Activated CD4-positive, alpha-beta T cell treated with anti-CD3 and anti-CD28 coated beads, Interleukin-2, amount 10 ng/mL, durations not matched to agents 24 days and 14 days (primary cell): ENCODE results near the gene EPHA6. TPM values are rescaled to one million over a fixed set of nuclear protein-coding genes. Genes with fewer than 3 reads are reported as not detected.
"Not testable (repeated sequence)": the region's sequence is repeated elsewhere in the genome, so short reads cannot be mapped to it uniquely, and the experiment has no call there.

ENCODE experiments used
- DNase-seq: peaks from one replicate; pipeline ENCODE4 v3.0.0; 2022
- H3K27ac Mint-ChIP-seq: one replicate; pipeline ENCODE4 v1.8.0; 2022; ENCODE audit warnings: mild to moderate bottlenecking, mixed read lengths
- H3K27me3 Mint-ChIP-seq: one replicate; pipeline ENCODE4 v1.8.0; 2022; ENCODE audit warnings: mixed read lengths
- H3K36me3 Mint-ChIP-seq: one replicate; pipeline ENCODE4 v1.8.0; 2022; ENCODE audit warnings: low read depth, mild to moderate bottlenecking, mixed read lengths
- H3K4me1 Mint-ChIP-seq: one replicate; pipeline ENCODE4 v1.8.0; 2021; ENCODE audit warnings: mixed read lengths
- H3K4me3 Mint-ChIP-seq: one replicate; pipeline ENCODE4 v1.8.0; 2022; ENCODE audit warnings: mild to moderate bottlenecking, moderate library complexity, mixed read lengths
- H3K9me3 Mint-ChIP-seq: one replicate; pipeline ENCODE4 v1.8.0; 2021; ENCODE audit warnings: mixed read lengths
- intact Hi-C: fragments of 100-400 bp; cut with micrococcal nuclease; formaldehyde crosslinking; loops from one replicate; pipeline ENCODE4 v1.15.1; 2023
- total RNA-seq: library from RNA; stranded (reverse); gene quantifications from 2 replicates; pipeline ENCODE4 v1.2.3, GENCODE V29; 2022

EPHA6 gene
- total RNA-seq, 1 donor from 2014 or later, result not detected

GRCh38 chr3:96852849-96853248, 38.5 kb downstream of the EPHA6 start:
- no peak for DNase-seq
- intact Hi-C loops, result no loop called here
- Mint-ChIP-seq H3K4me1 (no peaks in the 10 kb centered on the region), H3K36me3 (no peaks in the 10 kb centered on the region), H3K4me3 (no peak overlapping the region), H3K27ac (no peak overlapping the region), H3K9me3 (no peaks in the 10 kb centered on the region), H3K27me3 (no peaks in the 10 kb centered on the region)

- Mint-ChIP-seq H3K4me3 (no peak overlapping the region), H3K4me1 (no peaks in the 10 kb centered on the region), H3K27ac (no peak overlapping the region), H3K36me3 (no peaks in the 10 kb centered on the region), H3K9me3 (no peaks in the 10 kb centered on the region), H3K27me3 (no peaks in the 10 kb centered on the region)
- intact Hi-C loops, result loop anchor here (5.0 kb wide), 1 partner anchor 856 kb away; no protein-coding TSS in a partner anchor
- no peak for DNase-seq
Observed at GRCh38 chr3:96860882-96861281, 46.5 kb downstream of the EPHA6 start.

- Mint-ChIP-seq H3K27me3 (no peaks in the 10 kb centered on the region), H3K4me1 (no peaks in the 10 kb centered on the region), H3K4me3 (no peak overlapping the region), H3K36me3 (no peaks in the 10 kb centered on the region), H3K9me3 (no peaks in the 10 kb centered on the region), H3K27ac (no peak overlapping the region)
- no peak for DNase-seq
- intact Hi-C loops, result loop anchor here (5.0 kb wide), 1 partner anchor 854 kb away; no protein-coding TSS in a partner anchor
Observed at GRCh38 chr3:96863129-96863740, 48.8 kb downstream of the EPHA6 start.

- Mint-ChIP-seq H3K4me3 (no peak overlapping the region), H3K27ac (no peak overlapping the region), H3K4me1 (no peaks in the 10 kb centered on the region), H3K9me3 (no peaks in the 10 kb centered on the region), H3K27me3 (no peaks in the 10 kb centered on the region), H3K36me3 (no peaks in the 10 kb centered on the region)
- no peak for DNase-seq
- intact Hi-C loops, result no loop called here
Observed at GRCh38 chr3:96865605-96866004, 51.2 kb downstream of the EPHA6 start.

- Mint-ChIP-seq H3K27me3 (no peaks in the 10 kb centered on the region), H3K36me3 (no peaks in the 10 kb centered on the region)
- intact Hi-C loops, result no loop called here
Observed at GRCh38 chr3:96869316-96869715, 54.9 kb downstream of the EPHA6 start.

GRCh38 chr3:96877510-96877909, 63.1 kb downstream of the EPHA6 start:
- Mint-ChIP-seq H3K27ac (no peak overlapping the region), H3K9me3 (no peaks in the 10 kb centered on the region), H3K4me3 (no peak overlapping the region), H3K27me3 (no peaks in the 10 kb centered on the region), H3K4me1 (no peaks in the 10 kb centered on the region), H3K36me3 (no peaks in the 10 kb centered on the region)
- intact Hi-C loops, result no loop called here
- DNase-seq, result no peak

More at GRCh38 chr3:96869316-96869715, 54.9 kb downstream of the EPHA6 start:
- Mint-ChIP-seq H3K4me1 (no peaks in the 10 kb centered on the region), H3K4me3 (no peak overlapping the region), H3K9me3 (no peaks in the 10 kb centered on the region), H3K27ac (no peak overlapping the region)
- no peak for DNase-seq

GRCh38 chr3:96900031-96900430, 85.6 kb downstream of the EPHA6 start:
- intact Hi-C loops, result no loop called here
- H3K27ac Mint-ChIP-seq, result no peak overlapping the region
- H3K36me3 Mint-ChIP-seq, result no peaks in the 10 kb centered on the region
- H3K27me3 Mint-ChIP-seq, result no peaks in the 10 kb centered on the region
- H3K4me3 Mint-ChIP-seq, result no peak overlapping the region
- no peak for DNase-seq
- H3K9me3 Mint-ChIP-seq, result no peaks in the 10 kb centered on the region
- no peaks in the 10 kb centered on the region for H3K4me1 Mint-ChIP-seq

GRCh38 chr3:96900566-96900965, 86.2 kb downstream of the EPHA6 start:
- no peaks in the 10 kb centered on the region for H3K9me3 Mint-ChIP-seq
- no peak overlapping the region for H3K4me3 Mint-ChIP-seq
- intact Hi-C loops, result no loop called here
- no peak overlapping the region for H3K27ac Mint-ChIP-seq
- no peaks in the 10 kb centered on the region for H3K27me3 Mint-ChIP-seq
- H3K4me1 Mint-ChIP-seq, result no peaks in the 10 kb centered on the region
- no peaks in the 10 kb centered on the region for H3K36me3 Mint-ChIP-seq
- DNase-seq, result no peak

GRCh38 chr3:96915445-96915844, 101.1 kb downstream of the EPHA6 start:
- DNase-seq, result no peak
- Mint-ChIP-seq H3K9me3 (no peaks in the 10 kb centered on the region), H3K27ac (no peak overlapping the region), H3K36me3 (no peaks in the 10 kb centered on the region), H3K27me3 (no peaks in the 10 kb centered on the region), H3K4me1 (no peaks in the 10 kb centered on the region), H3K4me3 (no peak overlapping the region)
- intact Hi-C loops, result no loop called here

- DNase-seq, result no peak
- no peaks in the 10 kb centered on the region for H3K27me3 Mint-ChIP-seq
- H3K4me3 Mint-ChIP-seq, result no peak overlapping the region
- intact Hi-C loops, result no loop called here
- no peaks in the 10 kb centered on the region for H3K4me1 Mint-ChIP-seq
- H3K9me3 Mint-ChIP-seq, result peaks cover 10% of the 10 kb centered on the region
- H3K36me3 Mint-ChIP-seq, result no peaks in the 10 kb centered on the region
- H3K27ac Mint-ChIP-seq, result no peak overlapping the region
Observed at GRCh38 chr3:96931119-96931862, 116.9 kb downstream of the EPHA6 start.

GRCh38 chr3:96942131-96942530, 127.7 kb downstream of the EPHA6 start:
- H3K27me3 Mint-ChIP-seq, H3K4me3 Mint-ChIP-seq, H3K4me1 Mint-ChIP-seq, DNase-seq, H3K27ac Mint-ChIP-seq, intact Hi-C loops, H3K36me3 Mint-ChIP-seq: not testable (repeated sequence)
- peaks cover 12% of the 10 kb centered on the region for H3K9me3 Mint-ChIP-seq

- no peaks in the 10 kb centered on the region for H3K4me1 Mint-ChIP-seq
- H3K9me3 Mint-ChIP-seq, result no peaks in the 10 kb centered on the region
- H3K4me3 Mint-ChIP-seq, result no peak overlapping the region
- intact Hi-C loops, result no loop called here
- no peaks in the 10 kb centered on the region for H3K27me3 Mint-ChIP-seq
- no peak overlapping the region for H3K27ac Mint-ChIP-seq
- no peaks in the 10 kb centered on the region for H3K36me3 Mint-ChIP-seq
- no peak for DNase-seq
Observed at GRCh38 chr3:96958856-96959255, 144.5 kb downstream of the EPHA6 start.

GRCh38 chr3:96959474-96959873, 145.1 kb downstream of the EPHA6 start:
- H3K9me3 Mint-ChIP-seq, result no peaks in the 10 kb centered on the region

GRCh38 chr3:96959901-96960641, 145.7 kb downstream of the EPHA6 start:
- no peaks in the 10 kb centered on the region for H3K4me1 Mint-ChIP-seq
- no peaks in the 10 kb centered on the region for H3K9me3 Mint-ChIP-seq
- no peak overlapping the region for H3K4me3 Mint-ChIP-seq
- H3K36me3 Mint-ChIP-seq, result no peaks in the 10 kb centered on the region
- H3K27me3 Mint-ChIP-seq, result no peaks in the 10 kb centered on the region
- no peak overlapping the region for H3K27ac Mint-ChIP-seq
- intact Hi-C loops, result no loop called here
- DNase-seq, result no peak

More at GRCh38 chr3:96959474-96959873, 145.1 kb downstream of the EPHA6 start:
- H3K27ac Mint-ChIP-seq, result no peak overlapping the region
- no peak for DNase-seq
- H3K4me1 Mint-ChIP-seq, result no peaks in the 10 kb centered on the region
- H3K4me3 Mint-ChIP-seq, result no peak overlapping the region
- H3K36me3 Mint-ChIP-seq, result no peaks in the 10 kb centered on the region
- H3K27me3 Mint-ChIP-seq, result no peaks in the 10 kb centered on the region
- intact Hi-C loops, result no loop called here
